Stimulated activated CD8-positive, alpha-beta memory T cell treated with anti-CD3 and anti-CD28 coated beads, Interleukin-12 subunit alpha, Interleukin-12 subunit beta, amount 100 ng/mL, for 24 hours (primary cell): ENCODE measurements around the gene LPAR6.
"Not testable (repeated sequence)": the region's sequence is repeated elsewhere in the genome, so short reads cannot be mapped to it uniquely, and the experiment has no call there.

Source experiments
- DNase-seq: peaks from one replicate; pipeline ENCODE4 v3.0.0-alpha.2; 2020; ENCODE audit errors: extremely low read depth

LPAR6 gene, protein sequence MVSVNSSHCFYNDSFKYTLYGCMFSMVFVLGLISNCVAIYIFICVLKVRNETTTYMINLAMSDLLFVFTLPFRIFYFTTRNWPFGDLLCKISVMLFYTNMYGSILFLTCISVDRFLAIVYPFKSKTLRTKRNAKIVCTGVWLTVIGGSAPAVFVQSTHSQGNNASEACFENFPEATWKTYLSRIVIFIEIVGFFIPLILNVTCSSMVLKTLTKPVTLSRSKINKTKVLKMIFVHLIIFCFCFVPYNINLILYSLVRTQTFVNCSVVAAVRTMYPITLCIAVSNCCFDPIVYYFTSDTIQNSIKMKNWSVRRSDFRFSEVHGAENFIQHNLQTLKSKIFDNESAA

DNA sequence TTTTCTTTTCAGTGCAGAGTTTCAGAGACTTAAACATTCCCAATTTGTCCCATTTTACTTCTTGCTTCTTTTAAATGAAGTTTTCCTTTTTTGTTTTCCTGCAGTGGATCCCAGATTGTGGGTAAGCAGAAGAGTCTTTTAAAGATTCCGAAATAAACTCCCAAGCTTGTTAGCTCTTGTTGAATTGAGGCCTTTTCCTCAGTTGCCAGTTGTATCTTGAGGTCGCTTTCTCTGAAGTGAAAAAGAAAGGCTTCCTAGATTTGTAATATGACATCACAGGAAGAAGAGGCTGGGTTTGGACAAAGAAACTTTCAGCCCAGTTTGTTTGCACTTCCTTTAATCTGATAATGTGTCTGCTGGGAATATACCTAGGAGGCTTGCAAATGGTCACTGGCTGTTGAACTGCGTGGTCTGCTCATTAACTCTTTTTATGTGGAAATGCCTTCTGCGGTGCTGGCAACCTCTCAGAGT, at the start of gene LPAR6:
TSS of gene LPAR6 (minus strand) at position 233 of the 471 bp plus-strand sequence. CDS start 690 bp downstream, outside the sequence.
- DNase-seq, result no peak

DNA sequence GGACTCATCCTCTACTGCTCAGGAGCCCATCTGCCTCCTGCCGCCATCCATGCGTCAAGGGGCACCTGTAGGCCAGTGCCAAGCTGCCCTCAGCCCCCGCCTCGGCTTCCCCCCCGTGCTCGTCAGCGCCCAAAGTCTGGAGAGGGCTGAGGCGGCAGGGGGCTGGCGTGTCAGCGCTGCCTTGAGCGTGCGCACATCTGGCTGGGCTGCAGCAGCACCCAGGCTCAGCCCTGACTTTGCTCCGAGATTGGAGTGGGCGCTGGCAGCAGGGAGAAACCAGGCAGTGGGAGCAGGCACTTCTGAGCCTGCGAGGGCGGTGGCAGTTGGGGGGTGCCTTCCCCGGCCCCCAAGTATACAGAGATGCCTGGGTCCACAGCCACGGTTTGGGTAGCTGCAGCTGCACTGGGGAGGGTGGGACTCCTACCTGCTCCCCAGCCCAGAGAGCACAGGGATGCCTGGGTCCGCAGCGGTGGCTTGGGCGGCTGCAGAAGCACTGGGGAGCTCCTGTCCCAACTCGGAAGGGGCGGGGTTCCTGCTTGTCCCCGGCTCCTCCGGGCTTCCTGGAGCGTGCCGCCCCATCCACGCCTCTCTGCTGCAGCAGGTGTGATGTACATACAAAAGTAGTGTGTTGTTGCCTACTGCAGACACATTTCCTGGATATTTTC, 44.8 kb upstream of the LPAR6 start:
- DNase-seq, result no peak

DNA sequence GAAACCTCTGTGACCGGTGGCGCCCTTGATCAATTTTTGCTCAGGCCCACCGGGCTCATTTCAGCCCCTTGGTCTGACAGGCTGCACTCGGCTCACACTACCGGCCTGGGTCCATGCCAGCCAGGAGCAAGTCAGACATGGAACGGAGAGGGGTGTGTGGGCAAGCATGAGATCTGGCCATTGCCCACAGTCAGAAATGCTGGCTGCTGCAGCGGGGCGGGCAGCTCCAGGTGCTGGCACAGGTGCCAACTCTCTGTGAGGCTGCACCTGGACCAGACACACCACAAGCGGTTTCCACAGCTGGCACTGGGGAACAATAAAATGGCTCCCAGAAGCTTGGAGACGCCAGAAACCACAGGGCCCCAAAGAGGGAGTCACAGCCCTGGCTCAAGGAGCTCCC, 43.6 kb upstream of the LPAR6 start:
- no peak for DNase-seq

DNA sequence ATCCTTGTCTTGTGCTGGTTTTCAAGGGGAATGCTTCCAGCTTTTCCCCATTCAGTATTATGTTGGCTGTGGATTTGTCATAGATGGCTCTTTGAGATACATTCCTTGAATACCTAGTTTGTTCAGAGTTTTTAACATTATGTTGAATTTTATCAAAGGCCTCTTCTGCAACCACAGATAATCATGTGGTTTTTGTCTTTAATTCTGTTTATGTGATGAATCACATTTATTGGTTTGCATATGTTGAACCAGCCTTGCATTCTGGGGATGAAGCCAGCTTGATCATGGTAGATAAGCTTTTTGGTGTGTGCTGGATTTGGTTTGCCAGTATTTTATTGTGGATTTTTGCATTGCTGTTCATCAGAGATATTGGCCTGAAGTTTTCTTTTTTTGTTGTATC, 38.3 kb upstream of the LPAR6 start:
- not testable (repeated sequence) for DNase-seq

DNA sequence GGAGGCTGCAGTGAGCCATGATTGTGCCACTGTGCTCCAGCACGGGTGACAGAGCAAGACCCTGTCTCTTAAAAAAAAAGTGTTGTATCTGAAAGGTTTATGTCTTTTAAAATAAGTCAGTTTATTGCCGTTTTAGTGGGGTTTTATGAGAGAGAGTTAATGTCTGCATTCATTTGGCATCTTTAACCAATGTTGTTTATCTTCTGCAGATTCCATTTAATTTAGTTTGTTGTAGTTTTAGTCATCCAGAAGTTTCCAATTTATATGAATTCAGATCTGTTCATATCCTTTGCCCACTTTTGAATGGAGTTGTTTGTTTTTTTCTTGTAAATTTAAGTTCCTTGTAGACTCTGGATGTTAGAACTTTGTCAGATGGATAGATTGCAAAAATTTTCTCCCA, 36.7 kb upstream of the LPAR6 start:
- no peak for DNase-seq

DNA sequence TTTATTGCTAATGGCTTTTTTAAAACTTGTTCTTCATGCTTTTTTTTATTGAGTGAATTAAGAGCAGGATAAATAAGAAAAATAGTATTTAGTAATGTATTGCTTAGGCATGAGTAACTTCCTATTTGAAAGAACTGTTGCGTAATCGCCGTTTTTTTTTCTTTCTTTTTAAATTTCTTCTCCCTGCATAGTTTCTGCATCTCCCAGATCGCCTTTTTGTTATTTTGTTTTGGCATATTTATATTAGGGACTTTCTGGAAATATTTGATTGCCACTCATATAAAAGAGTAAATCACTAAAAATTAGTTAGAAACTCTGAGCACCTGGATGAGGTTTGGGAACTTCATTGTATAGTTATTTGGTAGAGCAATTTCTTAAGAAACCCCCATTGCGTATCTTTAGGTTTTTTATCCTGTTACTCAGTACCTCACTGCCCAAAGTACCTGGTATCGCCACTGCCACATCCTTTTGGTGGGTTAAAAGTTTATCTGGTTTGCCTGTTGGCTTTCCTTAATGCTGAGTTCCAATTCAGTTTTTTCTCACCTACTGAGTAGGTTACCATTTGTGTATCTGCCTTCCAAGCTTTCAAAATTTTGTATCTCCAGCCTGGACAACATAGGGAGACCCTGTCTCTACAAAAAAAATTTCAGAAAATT, 36.2 kb upstream of the LPAR6 start:
- no peak for DNase-seq

GRCh38 chr13:48448285-48448958, 35.5 kb upstream of the LPAR6 start:
- DNase-seq, result no peak

GRCh38 chr13:48446464-48446863, 33.6 kb upstream of the LPAR6 start:
- DNase-seq, result no peak

DNA sequence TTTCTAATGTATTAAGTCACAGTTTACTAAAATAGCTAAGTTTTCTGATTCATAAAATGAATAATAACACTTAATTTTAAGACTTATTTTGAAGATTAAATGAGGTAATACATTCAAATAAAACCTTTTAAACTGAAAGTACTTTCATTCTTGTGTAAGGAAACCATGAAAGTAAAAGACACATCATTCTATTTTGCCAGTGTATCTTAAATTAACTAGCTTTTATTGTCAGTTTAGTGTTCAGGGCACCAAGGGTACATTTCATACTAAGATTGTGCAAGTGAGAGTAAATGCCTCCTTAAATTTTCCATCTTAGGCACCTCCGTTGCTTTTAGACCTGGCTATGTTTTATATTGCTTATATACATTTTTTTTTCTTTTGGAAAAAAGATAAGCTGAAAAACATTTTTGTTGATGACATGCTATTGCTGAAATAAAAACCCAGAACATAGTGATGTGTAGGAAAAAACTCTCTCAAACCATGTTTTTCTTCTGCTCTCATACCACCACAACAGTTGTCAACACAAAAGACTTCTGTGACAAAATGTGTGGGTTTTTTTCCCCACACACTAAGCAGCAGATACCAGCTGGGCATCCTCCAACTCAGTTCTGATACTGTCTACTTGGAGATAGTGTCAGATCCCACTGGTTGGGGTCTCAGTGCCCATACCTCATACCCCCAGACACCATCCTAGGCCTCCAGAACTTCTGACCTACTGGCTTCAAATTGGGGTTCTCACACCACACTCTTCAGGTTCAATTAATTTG, 30.7 kb upstream of the LPAR6 start:
- DNase-seq, result no peak

DNA sequence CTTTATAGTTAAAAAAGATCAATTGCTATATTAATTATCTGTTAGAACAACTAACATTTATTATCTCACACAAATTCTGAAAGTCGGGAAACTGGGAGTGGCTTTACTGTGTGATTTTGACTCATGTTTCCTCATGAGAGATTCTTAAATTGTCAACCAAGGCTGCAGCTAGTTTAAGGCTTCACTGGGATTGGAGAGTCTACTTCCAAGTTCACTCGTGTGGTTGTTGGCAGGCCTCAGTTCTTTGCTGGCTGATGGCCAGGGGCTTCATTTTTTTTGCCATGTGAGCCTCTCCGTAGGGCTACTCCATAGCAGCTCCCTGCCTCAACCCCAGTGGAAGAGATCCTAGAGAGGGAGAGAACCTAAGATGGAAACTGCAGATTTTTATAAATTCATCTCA, 24.5 kb upstream of the LPAR6 start:
- DNase-seq, result no peak

GRCh38 chr13:48436661-48437288, 23.9 kb upstream of the LPAR6 start:
- DNase-seq, result no peak

DNA sequence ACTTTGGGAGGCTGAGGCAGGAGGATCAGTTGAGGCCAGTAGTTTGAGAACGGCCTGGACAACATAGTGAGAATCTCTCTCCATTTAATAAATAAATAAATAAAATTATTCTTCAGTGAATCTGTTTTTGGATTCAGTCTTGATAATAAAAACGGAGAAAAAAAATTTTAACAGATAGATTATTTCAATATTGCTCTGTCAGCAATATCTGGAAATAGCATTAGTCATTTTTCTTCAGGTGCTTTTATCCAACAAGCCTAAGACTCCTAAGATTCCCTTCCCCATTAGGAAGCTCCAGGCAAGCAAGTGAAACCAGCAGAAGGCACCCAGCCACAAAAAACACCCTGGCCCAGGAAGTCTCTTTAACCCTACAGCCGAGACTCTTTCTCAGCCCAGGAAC, 21.3 kb upstream of the LPAR6 start:
- DNase-seq, result no peak

- DNase-seq, result no peak
Observed at GRCh38 chr13:48431987-48432615, 19.2 kb upstream of the LPAR6 start.

- DNase-seq, result no peak
Observed at GRCh38 chr13:48431431-48431830, 18.5 kb upstream of the LPAR6 start.

DNA sequence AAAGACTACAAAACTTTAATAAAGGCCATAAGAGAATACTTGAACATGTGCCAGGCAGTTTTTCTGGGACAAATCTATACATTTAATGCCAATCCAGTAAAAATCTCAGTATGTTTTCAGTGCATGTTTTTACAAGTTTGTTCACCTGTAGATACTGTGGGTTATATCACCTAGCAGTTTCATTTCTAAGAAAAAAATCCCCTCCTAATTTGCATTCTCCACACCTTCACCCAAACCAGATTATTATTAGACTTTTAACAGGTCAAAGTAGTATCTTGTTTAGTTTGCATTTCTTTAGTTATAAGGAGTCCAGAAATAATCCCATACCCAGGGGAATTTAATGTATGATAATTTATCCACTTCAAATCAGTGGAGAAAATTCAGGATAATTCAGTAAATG, 17.0 kb upstream of the LPAR6 start:
- DNase-seq, result no peak

- no peak for DNase-seq
Observed at GRCh38 chr13:48429036-48429435, 16.1 kb upstream of the LPAR6 start.

- DNase-seq, result not testable (repeated sequence)
Observed at GRCh38 chr13:48426755-48427298, 13.9 kb upstream of the LPAR6 start.

- DNase-seq, result no peak
Observed at GRCh38 chr13:48426052-48426451, 13.1 kb upstream of the LPAR6 start.

DNA sequence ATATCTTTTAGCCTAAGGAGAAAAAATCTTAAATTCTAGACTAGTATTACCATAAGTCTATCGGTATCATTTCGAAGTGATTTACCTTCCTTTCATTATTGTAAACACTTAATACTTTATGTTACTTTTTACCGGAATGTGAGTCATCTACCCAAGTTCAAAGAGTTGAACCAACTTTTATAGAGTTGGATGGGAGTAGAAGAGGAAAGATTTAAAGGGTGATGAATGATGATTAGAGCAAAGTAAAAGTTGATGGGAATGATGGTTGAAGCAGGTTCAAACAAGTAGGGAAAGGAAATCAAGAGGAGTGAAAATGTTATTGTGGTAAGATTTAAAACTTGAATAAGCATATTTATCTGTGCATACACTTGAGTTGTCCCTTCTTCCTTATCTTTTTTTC, 11.3 kb upstream of the LPAR6 start:
- DNase-seq, result no peak

- not testable (repeated sequence) for DNase-seq
Observed at GRCh38 chr13:48422003-48422402, 9.1 kb upstream of the LPAR6 start.
